HG02571 (cell line): ENCODE results near the gene FEZ2.

Experiments
- ATAC-seq: cut with Tn5 transposase; IDR thresholded peaks from one replicate; pipeline ENCODE4 v1.9.1; 2021; ENCODE audit warnings: mild to moderate bottlenecking, moderate library complexity; ENCODE audit not compliant: unreplicated experiment

The FEZ2 gene

DNA sequence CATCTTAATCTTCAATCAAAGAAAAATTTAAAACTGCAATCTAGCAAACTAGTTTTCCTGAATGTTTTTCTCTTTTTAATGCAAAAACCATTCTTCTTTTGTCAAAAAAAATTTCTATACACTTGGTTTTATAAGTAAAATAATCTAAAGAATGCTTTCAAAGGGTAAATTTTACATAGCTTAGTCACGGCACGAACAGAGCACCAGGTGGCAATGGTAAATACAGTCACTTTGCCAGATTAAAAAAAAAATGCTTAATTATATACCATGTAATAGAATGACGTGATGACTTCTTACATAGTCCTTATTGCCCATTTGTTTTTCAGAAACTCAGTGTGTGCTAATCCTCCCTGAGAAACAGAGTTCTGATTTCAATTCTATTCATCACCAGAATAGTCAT is 10.4 kb downstream of the FEZ2 start:
- ATAC-seq, result no peak

- ATAC-seq, result no peak
Measured at GRCh38 chr2:36587101-36587500, 10.9 kb downstream of the FEZ2 start.

- no peak for ATAC-seq
Measured at GRCh38 chr2:36586672-36587071, 11.3 kb downstream of the FEZ2 start.

DNA sequence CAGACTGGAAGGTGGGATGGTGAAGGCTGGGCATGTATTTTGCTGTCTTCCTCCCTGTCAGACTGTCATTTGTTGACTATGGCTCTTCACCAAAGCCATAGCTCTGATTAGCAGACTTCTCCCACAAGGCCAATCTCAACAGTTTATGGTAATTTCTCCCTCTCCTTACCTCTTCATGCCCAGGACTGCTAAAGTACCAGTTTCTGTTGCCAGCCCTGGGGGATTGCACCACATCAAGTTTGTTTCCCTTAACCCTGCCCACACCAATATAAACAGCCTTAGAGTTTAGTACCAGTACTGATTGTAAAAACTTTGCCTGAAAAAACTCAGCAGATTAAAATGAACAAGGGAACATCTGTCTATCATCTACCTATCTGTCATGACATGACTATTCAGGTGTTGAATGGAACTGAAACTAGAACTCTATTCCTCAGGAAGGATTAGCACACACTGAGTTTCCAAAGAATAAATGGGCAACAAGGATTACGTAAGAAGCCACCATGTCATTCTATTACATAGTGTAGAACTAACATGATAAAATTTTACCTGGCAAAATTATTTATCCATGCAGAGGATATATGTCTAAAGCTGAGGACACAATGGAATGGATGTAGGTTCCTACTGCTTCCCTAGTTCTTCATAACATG is 13.7 kb downstream of the FEZ2 start:
- no peak for ATAC-seq

GRCh38 chr2:36582951-36583350 is 15.0 kb downstream of the FEZ2 start:
- no peak for ATAC-seq

DNA sequence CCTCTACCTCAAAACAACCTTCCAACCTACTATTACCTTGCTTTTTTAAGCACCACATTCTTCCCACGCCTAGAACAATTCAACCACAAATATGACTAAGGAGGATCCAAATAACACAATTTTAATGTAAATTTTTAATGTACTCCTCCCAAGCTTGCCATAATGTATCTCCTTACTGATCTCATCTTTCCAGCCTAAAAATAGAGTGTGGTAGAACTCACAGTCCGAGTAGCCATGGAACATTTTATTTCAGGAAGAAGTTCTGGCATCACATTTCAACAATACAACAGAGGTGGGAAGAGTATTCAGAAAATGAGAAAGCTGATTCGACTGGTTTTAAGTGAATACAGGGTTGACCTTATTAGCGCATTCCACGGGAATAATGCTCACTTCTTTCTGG is 15.4 kb downstream of the FEZ2 start:
- no peak for ATAC-seq

DNA sequence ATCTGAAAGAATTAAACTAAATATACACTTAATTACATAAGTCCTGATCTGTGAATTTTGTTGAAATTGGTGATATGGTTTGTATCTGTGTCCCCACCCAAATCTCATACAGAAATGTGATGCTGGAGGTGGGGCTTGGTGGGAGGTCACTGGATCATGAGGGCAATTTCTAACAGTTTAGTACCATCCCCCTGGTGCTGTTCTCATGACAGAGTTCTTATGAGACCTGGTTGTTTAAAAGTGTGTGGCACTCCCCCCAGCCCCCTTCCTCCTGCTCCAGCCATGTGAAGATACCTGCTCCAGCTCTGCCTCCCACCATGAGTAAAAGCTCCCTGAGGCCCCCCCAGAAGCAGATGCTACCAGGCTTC is 18.7 kb downstream of the FEZ2 start:
- ATAC-seq, result no peak

DNA sequence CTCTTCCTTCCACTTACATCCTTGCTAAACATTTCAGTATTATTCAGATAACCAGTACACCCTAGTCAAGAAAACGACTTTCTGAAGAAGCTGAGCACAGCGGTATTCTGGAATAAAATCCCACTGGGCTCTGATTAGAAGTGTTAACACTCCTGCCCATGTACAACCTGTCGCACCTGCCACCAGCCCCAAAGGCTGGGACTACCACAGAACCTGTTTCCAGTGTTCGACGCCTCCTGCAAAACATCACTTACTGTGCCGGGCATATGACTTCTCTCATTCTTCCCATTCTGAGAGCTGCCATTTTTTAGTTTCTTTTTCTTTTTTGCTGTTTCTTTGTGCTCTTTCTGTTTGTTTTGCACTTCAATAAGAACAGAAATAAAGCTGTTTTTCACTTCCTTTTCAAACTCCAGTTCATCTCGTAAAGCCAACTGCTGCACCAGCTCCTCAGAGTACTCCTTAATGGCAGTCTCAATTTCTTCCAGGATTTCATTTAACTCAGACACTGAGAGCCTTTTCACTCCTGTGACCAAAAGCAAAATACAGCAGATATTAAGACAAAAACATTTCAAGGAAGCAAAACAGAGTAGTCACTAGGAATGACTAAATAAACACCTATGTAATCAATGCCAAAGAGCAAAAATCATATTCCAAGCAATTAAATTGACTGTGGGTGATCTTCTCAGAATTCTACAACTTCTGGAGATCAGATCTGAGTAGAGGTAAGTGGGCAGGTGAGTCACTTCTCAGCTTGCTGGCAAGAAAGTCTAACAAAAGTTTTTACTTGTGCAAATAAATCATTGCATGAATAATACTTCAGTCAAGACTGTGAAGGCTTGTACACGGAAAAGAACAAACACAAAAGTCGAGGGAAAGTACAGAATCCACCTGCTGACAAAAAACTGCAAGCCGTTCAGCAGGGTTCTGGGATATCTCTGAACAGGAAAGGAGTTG is 19.3 kb downstream of the FEZ2 start:
- no peak for ATAC-seq

- no peak for ATAC-seq
Measured at GRCh38 chr2:36577884-36578283, 20.1 kb downstream of the FEZ2 start.

- no peak for ATAC-seq
Measured at GRCh38 chr2:36574560-36574959, 23.4 kb downstream of the FEZ2 start.

DNA sequence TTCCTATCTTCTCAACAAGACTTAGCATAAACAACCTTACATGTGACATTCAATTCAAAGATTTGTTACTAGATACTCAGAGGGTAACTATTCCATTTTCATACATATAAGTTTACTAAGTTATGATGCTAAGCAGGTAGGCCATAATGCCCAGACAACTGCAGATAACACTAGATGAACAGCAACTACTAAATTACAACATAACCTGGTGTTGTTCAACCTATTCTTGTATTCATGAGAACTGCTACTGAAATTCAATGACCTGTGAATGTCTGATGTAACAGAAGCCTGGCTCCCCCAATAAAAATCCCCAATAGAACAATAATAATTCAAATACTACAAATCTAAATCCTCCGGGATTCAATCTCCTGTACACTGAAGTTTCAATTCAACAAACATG is 24.8 kb downstream of the FEZ2 start:
- ATAC-seq, result no peak

DNA sequence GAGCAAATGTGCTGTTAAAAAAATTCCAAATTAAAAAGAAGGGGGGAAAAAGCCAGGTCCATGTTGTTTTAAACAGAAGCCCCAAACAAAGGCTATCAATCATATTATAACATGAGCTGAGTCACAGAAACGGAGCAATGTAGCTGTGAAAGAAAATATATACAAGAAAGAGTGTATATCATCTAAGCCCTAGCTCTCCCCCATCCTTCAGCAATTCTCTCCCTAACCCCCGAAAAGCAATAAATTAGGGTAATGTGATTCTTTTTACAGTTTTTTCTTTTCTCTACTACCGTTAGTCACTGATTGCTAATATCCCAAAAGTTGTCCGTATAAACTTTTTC is 25.3 kb downstream of the FEZ2 start:
- no peak for ATAC-seq

DNA sequence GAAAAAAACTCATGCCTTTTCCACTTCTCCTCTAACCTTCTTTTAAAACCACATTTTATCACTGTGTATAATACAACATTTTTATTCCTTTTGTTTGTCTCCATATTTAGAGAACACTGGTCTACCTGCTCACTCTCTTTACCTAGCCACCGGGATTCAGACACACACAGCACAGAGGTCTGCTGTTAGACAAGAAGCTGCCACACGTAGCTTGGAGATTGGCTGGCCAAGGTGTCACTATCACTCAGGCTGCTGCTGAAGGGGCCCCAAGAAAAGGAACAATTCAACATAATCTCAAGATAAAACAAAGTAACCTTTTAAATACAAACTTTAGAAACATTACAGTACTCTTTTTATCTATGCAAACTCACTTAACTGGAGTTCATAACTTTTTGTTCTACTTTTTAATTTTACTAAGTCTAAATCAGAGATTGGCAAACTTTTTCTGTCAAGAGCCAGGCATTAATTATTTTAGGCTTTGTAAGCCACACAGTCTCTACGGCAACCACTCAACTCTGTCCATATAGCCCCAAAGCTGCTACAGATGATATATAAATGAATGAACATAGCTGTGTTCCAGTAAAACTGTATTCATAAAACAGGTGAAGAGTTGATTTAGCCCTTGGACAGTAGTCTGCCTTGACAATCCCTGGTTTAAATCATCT is 25.8 kb downstream of the FEZ2 start:
- ATAC-seq, result no peak

DNA sequence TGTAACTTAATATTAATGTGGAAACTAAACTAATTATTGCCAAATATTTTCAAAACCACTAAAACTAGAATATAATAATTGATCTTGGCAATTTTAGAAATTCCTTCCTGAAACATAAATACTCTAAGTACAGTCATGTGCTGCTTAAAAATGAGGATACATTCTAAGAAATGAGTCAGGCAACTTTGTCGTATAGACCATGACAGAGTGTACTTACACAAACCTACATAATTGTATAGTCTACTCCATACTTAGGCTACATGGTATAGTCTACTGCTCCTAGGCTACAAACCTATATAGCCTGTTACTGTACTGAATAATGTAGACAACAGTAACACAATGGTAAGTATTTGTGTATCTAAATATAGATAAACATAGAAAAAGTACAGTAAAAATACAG is 27.6 kb downstream of the FEZ2 start:
- no peak for ATAC-seq

GRCh38 chr2:36569267-36569856 is 28.6 kb downstream of the FEZ2 start:
- no peak for ATAC-seq

- no peak for ATAC-seq
Measured at GRCh38 chr2:36568516-36569246, 29.3 kb downstream of the FEZ2 start.

GRCh38 chr2:36567711-36568408 is 30.1 kb downstream of the FEZ2 start:
- ATAC-seq, result no peak

- ATAC-seq, result no peak
Measured at GRCh38 chr2:36566887-36567286, 31.1 kb downstream of the FEZ2 start.

DNA sequence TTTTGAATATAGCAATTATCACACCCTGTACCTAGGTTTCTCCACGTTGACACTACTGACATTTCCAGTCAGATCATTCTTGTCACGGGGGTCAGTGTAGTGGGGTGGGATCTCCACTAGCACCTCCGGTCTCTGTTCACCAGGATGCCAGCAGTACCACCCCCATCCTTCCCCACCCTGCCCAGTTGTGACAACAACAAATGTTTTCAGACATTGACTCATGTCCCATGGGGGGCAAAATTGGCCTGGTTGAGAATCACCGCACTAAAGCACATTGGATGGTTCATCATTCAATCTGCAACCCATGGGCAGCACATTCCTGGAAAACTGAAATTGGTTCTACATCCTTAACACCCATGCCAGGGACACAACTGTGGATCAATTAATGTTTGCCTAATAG is 32.3 kb downstream of the FEZ2 start:
- no peak for ATAC-seq

DNA sequence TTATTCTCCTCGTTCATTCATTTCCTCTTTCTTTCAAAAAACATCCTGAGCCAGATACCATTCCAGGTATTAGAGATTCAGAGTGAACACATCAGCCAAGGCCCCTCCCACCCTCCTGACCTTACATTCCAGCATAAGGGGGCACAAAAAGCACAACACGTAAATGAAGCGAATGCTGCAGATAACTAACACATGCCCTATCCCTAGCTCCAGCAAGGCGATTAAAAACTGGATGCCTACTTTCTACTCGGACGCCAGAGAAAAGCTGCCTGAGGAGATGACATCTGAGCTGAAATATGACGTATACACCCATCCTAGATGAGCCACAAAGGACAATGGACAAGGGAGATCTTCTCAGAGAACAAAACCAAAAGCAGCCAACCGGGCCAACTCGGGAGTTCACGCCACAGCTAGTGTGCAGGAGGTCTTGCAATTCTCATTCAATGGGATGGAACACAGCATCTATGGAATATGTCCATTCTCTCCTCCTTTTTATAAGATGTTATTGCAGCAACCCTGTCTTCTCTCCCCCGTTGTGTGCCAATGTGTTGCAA is 33.5 kb downstream of the FEZ2 start:
- ATAC-seq, result no peak
